Ishikawa (cell line): ENCODE data around the gene CCR5AS.

Experiments
- CEBPB ChIP-seq: IDR thresholded peaks from 2 replicates; pipeline ENCODE4 v1.6.1; 2012
- CREB1 ChIP-seq: IDR thresholded peaks from 2 replicates; pipeline ENCODE4 v1.6.1; 2012; ENCODE audit warnings: low read depth
- EGR1 ChIP-seq: IDR thresholded peaks from 2 replicates; pipeline ENCODE4 v1.6.1; 2012
- EP300 ChIP-seq: IDR thresholded peaks from 2 replicates; pipeline ENCODE4 v1.6.1; 2012; ENCODE audit warnings: borderline replicate concordance
- FOXM1 ChIP-seq: IDR thresholded peaks from 2 replicates; pipeline ENCODE4 v1.6.1; 2012; ENCODE audit warnings: low read depth, borderline replicate concordance
- MAX ChIP-seq: IDR thresholded peaks from 2 replicates; pipeline ENCODE4 v1.6.1; 2012
- NFIC ChIP-seq: IDR thresholded peaks from 2 replicates; pipeline ENCODE4 v1.6.1; 2012
- RAD21 ChIP-seq: IDR thresholded peaks from 2 replicates; pipeline ENCODE4 v1.6.1; 2012; ENCODE audit warnings: low read depth
- TAF1 ChIP-seq: IDR thresholded peaks from 2 replicates; pipeline ENCODE4 v1.6.1; 2012; ENCODE audit warnings: low read depth, mild to moderate bottlenecking
- TCF12 ChIP-seq: IDR thresholded peaks from 2 replicates; pipeline ENCODE4 v1.6.1; 2012; ENCODE audit warnings: low read depth
- TEAD4 ChIP-seq: IDR thresholded peaks from 2 replicates; pipeline ENCODE4 v1.6.1; 2012
- USF1 ChIP-seq: IDR thresholded peaks from 2 replicates; pipeline ENCODE4 v1.6.1; 2012
- YY1 ChIP-seq: IDR thresholded peaks from 2 replicates; pipeline ENCODE4 v1.6.1; 2012; ENCODE audit warnings: low read depth
- ZBTB7A ChIP-seq: IDR thresholded peaks from 2 replicates; pipeline ENCODE4 v1.6.1; 2012; ENCODE audit warnings: low read depth
- TF ChIP-seq, protein P1 (sequence below): IDR thresholded peaks from 2 replicates; pipeline ENCODE4 v1.6.1; 2012; ENCODE audit warnings: low read depth, mild to moderate bottlenecking

Gene CCR5AS

GRCh38 chr3:46348823-46349482 is 57.9 kb downstream of the CCR5AS start:
- TF ChIP-seq ZBTB7A (no peak), CREB1 (no peak)

GRCh38 chr3:46344476-46344875 is 62.4 kb downstream of the CCR5AS start:
- no peak for TF ChIP-seq EGR1
- no peak for TF ChIP-seq YY1
- no peak for TF ChIP-seq CEBPB
- no peak for TF ChIP-seq TEAD4
- TF ChIP-seq EP300, result no peak
- TF ChIP-seq, protein P1, sequence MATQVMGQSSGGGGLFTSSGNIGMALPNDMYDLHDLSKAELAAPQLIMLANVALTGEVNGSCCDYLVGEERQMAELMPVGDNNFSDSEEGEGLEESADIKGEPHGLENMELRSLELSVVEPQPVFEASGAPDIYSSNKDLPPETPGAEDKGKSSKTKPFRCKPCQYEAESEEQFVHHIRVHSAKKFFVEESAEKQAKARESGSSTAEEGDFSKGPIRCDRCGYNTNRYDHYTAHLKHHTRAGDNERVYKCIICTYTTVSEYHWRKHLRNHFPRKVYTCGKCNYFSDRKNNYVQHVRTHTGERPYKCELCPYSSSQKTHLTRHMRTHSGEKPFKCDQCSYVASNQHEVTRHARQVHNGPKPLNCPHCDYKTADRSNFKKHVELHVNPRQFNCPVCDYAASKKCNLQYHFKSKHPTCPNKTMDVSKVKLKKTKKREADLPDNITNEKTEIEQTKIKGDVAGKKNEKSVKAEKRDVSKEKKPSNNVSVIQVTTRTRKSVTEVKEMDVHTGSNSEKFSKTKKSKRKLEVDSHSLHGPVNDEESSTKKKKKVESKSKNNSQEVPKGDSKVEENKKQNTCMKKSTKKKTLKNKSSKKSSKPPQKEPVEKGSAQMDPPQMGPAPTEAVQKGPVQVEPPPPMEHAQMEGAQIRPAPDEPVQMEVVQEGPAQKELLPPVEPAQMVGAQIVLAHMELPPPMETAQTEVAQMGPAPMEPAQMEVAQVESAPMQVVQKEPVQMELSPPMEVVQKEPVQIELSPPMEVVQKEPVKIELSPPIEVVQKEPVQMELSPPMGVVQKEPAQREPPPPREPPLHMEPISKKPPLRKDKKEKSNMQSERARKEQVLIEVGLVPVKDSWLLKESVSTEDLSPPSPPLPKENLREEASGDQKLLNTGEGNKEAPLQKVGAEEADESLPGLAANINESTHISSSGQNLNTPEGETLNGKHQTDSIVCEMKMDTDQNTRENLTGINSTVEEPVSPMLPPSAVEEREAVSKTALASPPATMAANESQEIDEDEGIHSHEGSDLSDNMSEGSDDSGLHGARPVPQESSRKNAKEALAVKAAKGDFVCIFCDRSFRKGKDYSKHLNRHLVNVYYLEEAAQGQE, result no peak
- no peak for TF ChIP-seq TAF1
- TF ChIP-seq USF1, result no peak
- no peak for TF ChIP-seq FOXM1

GRCh38 chr3:46338840-46339239 is 68.0 kb downstream of the CCR5AS start:
- TF ChIP-seq MAX, result no peak
- TF ChIP-seq EP300, result no peak
- TF ChIP-seq, protein P1, result no peak
- no peak for TF ChIP-seq ZBTB7A
- TF ChIP-seq USF1, result no peak
- no peak for TF ChIP-seq YY1
- TF ChIP-seq CREB1, result no peak
- no peak for TF ChIP-seq CEBPB
- TF ChIP-seq TEAD4, result no peak
- no peak for TF ChIP-seq TAF1
- no peak for TF ChIP-seq FOXM1
- no peak for TF ChIP-seq NFIC

GRCh38 chr3:46337911-46338310 is 69.0 kb downstream of the CCR5AS start:
- no peak for TF ChIP-seq NFIC
- TF ChIP-seq CEBPB, result no peak
- no peak for TF ChIP-seq USF1
- TF ChIP-seq EP300, result no peak
- TF ChIP-seq CREB1, result no peak
- TF ChIP-seq TCF12, result no peak
- no peak for TF ChIP-seq ZBTB7A
- TF ChIP-seq RAD21, result no peak
- TF ChIP-seq EGR1, result no peak

GRCh38 chr3:46335541-46335940 is 71.3 kb downstream of the CCR5AS start:
- TF ChIP-seq, protein P1, result no peak
- TF ChIP-seq ZBTB7A, result no peak
- TF ChIP-seq TEAD4, result no peak
- TF ChIP-seq EGR1, result no peak
- TF ChIP-seq CEBPB, result no peak
- TF ChIP-seq FOXM1, result no peak
- TF ChIP-seq TCF12, result no peak
- TF ChIP-seq USF1, result no peak
- TF ChIP-seq EP300, result no peak
- TF ChIP-seq MAX, result no peak
- TF ChIP-seq NFIC, result no peak
- TF ChIP-seq TAF1, result no peak
